HCT116 (cell line): ENCODE data around the gene PGK2.

Experiments
- CBX3 ChIP-seq: IDR thresholded peaks from 2 replicates; pipeline ENCODE4 v1.6.1; 2012; ENCODE audit warnings: low read depth
- FOSL1 ChIP-seq: IDR thresholded peaks from 2 replicates; pipeline ENCODE4 v1.6.1; 2012; ENCODE audit warnings: low read depth
- SRF ChIP-seq: IDR thresholded peaks from 2 replicates; pipeline ENCODE4 v1.6.1; 2012; ENCODE audit warnings: low read depth
- YY1 ChIP-seq: IDR thresholded peaks from 2 replicates; pipeline ENCODE4 v1.6.1; 2011; ENCODE audit warnings: low read length, low read depth, moderate library complexity, mild to moderate bottlenecking; ENCODE audit not compliant: insufficient replicate concordance; ENCODE audit errors: extremely low read depth
- TF ChIP-seq, protein P1 (sequence below), 3 experiments: fragments of 200-600 bp in 1 of 3; sonication (generic) in 1 of 3; IDR thresholded peaks in 2 of 3; conservative IDR thresholded peaks in 1 of 3; 2 replicates each; pipeline ENCODE4 v1.5.1; 2012 to 2017; ENCODE audit warnings: low read depth in 2 of 3, low read length in 2 of 3, antibody characterized with exemption in 1 of 3, borderline replicate concordance in 1 of 3, control low read depth in 1 of 3, mild to moderate bottlenecking in 1 of 3, mixed read lengths in 1 of 3, mixed run types in 1 of 3, moderate library complexity in 1 of 3; ENCODE audit not compliant: insufficient read depth in 1 of 3

- no peak for TF ChIP-seq SRF
- TF ChIP-seq CBX3: no peak
- TF ChIP-seq YY1: no peak
- TF ChIP-seq, protein P1, sequence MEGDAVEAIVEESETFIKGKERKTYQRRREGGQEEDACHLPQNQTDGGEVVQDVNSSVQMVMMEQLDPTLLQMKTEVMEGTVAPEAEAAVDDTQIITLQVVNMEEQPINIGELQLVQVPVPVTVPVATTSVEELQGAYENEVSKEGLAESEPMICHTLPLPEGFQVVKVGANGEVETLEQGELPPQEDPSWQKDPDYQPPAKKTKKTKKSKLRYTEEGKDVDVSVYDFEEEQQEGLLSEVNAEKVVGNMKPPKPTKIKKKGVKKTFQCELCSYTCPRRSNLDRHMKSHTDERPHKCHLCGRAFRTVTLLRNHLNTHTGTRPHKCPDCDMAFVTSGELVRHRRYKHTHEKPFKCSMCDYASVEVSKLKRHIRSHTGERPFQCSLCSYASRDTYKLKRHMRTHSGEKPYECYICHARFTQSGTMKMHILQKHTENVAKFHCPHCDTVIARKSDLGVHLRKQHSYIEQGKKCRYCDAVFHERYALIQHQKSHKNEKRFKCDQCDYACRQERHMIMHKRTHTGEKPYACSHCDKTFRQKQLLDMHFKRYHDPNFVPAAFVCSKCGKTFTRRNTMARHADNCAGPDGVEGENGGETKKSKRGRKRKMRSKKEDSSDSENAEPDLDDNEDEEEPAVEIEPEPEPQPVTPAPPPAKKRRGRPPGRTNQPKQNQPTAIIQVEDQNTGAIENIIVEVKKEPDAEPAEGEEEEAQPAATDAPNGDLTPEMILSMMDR (IDR thresholded peaks at IDR 0.05 in 2 of 3, conservative IDR thresholded peaks at IDR 0.05 in 1 of 3; ENCODE audit: borderline replicate concordance in 1 of 3, insufficient read depth in 1 of 3, low read depth in 2 of 3, low read length in 2 of 3): no peak
- TF ChIP-seq FOSL1: no peak
Observed at GRCh38 chr6:49784272-49784671, 2.8 kb downstream of the PGK2 start.
